Measurements from ENCODE around the gene HOXA9.

GRCh38 chr7:27133409-27134231 is 31.7 kb downstream of the HOXA9 start:
- TF ChIP-seq CTCF (IDR thresholded peaks at IDR 0.05; ENCODE audit: low read depth, low read length, missing input control) (no peak), JUND (IDR thresholded peaks at IDR 0.05) (no peak)
